Activated CD4-positive, CD25-positive, alpha-beta regulatory T cell treated with anti-CD3 and anti-CD28 coated beads, Interleukin-2, amount 50 U/mL, for 16 hours (primary cell): Measurements from ENCODE around the gene ADPRM.
"Not testable (repeated sequence)": the region's sequence is repeated elsewhere in the genome, so short reads cannot be mapped to it uniquely, and the experiment has no call there.

Experiments
- DNase-seq: peaks from one replicate; pipeline ENCODE4 v3.0.0-alpha.2; 2020; ENCODE audit warnings: low read depth, low spot score

Gene ADPRM

DNA sequence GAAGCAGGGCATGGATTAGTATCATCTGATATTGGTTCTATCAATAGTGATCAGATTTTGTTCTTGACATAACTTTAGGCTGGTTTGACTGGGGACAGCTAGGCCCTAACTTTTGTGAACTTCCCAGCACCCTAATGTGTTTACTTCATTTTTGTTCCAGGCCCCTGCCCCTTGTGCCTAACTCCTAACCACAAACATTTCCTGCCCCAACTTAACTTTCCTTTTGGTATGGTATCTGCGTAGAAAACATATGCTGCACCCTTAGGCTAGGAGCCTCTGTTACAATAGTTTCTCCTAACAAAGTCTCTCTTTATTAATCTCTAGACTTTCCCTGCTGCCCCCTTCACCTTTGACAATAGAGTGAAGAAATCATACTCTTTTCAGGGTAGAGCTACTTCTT is 2.5 kb downstream of the ADPRM start:
- no peak for DNase-seq

DNA sequence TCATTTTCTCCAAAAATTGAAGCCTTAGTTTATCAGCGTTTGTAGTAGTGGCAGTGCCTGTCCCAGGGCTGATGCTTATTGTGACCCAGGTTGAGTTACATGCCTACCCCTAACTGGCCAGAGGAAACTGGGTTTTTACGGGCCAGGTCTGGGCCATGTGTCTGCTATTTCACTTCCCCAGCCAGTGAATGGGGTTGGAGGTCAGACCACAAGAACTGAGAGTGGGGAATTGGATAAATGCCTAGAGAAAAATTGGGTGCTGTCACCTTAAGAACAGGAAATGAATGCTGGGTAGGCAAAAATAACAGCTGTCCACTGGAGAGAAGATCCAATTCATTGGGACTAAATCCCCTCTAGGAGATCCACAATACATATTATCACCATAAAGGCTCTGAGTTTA is 5.2 kb downstream of the ADPRM start:
- DNase-seq, result no peak

- DNase-seq, result no peak
These were observed 8.3 kb downstream of the ADPRM start for GRCh38 chr17:10705727-10706126.

- DNase-seq, result no peak
These were observed 15.9 kb downstream of the ADPRM start for GRCh38 chr17:10713318-10713717.

DNA sequence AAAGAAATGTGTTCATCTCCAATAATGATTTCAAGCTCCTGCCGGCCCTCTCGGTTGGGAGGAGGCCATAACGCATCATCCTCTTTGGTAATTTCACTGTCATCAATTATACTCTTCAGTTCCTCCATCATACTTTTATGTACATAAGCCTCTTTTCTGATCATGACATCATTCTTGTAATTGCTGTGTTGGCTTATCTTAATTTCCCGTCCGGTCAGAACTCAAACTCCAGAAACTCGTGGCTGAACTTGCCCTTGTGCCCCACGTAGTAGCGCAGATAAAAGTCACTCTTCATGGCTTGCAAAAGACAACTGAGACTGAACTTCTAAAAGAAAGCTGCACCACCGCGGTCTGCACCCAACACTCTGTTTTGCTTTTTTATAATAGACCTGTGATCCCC is 18.8 kb downstream of the ADPRM start:
- no peak for DNase-seq

DNA sequence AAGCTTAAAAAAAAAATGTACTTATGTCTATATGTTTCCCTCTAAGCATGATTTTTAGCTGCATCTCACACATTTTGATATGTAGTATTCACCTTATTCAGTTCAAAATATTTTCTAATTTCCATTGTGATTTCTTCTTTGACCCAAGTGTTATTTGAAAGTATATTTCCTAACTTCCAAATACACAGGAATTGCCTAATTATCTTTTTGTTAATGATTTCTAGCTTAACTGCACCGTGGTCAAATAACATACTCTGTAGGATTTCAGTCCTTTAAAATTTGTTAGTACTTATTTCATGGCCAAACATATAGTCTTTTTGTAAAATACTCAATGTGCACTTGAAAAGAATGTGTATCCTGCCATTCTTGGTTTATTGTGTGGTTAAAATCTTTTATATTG is 21.2 kb downstream of the ADPRM start:
- no peak for DNase-seq

GRCh38 chr17:10724546-10725195 is 27.3 kb downstream of the ADPRM start:
- DNase-seq, result no peak

DNA sequence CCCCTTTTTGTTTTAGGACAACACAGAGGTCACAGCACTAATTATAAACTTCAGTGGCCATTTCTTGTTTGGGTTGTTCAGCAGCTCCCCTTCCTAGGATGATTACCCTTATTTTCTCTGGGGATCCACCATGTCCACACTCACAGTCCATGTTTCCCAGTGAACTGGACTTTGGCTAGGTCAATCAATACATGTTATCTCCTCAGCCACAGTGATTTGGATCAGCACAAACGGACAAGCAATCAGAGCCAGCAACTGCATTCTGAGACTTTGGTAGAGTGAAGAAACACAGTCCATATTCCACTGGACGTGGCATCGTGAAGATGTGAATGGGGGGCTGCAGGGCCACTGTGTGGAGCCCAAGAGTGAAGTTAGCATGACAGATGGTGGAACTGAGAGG is 27.9 kb downstream of the ADPRM start:
- no peak for DNase-seq

DNA sequence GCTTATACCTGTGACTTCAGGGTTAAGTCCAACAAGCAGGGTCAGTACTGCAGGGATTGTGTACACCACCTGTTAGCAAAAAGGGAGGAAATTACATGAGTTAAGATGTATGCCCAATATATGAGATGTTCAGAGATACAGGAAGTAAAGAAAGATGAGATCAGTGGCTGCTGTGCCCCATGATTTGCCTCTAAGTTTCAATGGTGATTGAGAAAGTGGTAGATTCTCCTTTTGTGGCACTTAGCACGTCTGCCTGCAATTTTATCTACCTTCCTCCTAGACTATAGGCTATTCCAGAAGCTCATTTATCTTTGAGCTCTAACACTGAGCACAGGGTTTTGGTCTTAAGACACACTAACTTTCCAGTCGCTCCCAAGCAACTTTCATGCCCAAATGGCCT is 28.8 kb downstream of the ADPRM start:
- no peak for DNase-seq

DNA sequence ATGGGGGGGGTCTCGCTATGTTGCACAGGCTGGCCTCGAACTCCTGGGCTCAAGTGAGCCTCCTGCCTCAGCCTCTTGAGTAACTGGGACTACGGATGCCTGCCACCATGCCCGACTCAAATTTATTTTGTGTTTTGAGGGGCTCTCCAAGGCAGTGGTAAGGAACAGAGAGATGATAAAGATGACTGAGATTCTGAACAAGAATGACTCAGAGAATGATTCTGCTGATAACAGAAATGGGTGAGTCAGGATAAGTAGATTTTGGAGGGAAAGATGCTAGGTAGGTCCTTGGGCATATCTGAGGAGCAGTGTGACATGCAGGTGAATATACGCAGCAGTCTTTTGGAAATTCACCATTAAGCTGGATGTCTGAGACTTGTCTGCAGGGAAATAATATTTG is 29.8 kb downstream of the ADPRM start:
- no peak for DNase-seq

DNA sequence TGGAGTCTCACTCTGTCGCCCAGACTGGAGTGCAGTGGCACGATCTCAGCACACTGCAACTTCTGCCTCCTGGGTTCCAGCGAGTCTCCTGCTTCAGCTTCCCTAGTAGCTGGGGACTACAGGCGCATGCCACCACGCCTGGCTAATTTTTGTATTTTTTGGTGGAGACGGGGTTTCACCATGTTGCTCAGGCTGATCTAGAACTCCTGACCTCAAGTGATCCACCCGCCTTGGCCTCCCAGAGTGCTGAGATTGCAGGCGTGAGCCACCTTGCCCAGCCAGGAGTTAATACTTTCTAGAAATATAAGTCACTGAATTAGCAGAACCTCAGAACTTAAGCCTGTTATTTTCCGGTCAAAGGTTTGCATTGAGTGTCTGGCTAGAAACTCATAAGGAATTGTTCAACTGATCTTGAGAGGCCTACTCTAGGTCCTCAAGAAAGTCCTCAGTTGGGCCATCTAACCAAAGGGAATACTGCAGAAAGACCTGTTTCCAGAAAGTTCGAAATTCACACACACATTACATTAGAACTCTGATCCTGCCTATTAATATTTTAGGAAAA is 31.0 kb downstream of the ADPRM start:
- DNase-seq, result no peak

GRCh38 chr17:10729334-10730193 is 32.2 kb downstream of the ADPRM start, which contains the start of gene TMEM220:
TMEM220 (minus strand) TSS chr17:10730023; CDS start chr17:10729851, 172 bp downstream.
- DNase-seq, result no peak

- not testable (repeated sequence) for DNase-seq
These were observed 32.9 kb downstream of the ADPRM start for GRCh38 chr17:10730247-10730646.

DNA sequence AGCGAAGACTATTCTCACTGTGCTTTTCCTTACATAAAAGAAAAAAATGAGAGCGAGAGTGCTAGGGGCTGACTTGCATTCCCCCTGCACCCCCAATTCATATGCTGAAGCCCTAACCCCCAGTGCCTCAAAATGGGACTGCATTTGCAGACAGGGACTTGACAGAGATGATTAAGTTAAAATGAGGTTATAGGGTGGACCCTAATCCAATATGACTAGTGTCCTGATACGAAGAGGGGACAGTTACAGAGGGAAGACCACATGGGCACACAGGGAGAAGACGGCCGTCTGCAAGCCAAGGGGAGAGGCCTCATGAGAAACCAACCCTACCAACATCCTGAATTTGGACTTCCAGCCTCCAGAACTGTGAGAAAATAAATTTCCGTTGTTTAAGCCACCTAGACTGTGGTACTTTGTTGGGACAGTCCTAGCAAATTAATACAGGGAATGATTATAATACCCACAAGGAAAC is 34.0 kb downstream of the ADPRM start:
- DNase-seq, result no peak

GRCh38 chr17:10732121-10732520 is 34.7 kb downstream of the ADPRM start:
- DNase-seq, result not testable (repeated sequence)

DNA sequence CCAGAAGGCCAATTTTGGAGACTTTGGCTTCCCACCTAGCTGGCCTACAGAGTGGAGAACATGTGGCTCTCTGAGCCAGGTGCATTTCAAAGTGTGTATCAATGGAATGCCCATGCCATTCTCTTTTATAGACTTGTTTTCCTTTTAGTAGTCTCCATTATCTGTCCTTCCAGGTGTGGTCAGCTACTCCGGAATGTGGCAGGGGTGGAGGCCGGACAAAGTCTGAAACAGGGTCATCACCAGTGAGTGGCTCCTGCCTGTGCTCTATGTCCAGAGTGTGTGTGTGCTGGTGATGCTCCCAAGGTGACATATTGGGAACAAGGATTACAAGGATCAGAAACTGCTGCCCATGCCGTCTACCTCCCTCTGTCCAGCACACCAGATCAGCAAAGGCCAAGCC is 36.3 kb downstream of the ADPRM start:
- no peak for DNase-seq

GRCh38 chr17:10735251-10735650 is 37.9 kb downstream of the ADPRM start:
- DNase-seq, result no peak

GRCh38 chr17:10735821-10736220 is 38.4 kb downstream of the ADPRM start:
- no peak for DNase-seq

GRCh38 chr17:10737168-10737622 is 39.8 kb downstream of the ADPRM start:
- DNase-seq, result no peak

DNA sequence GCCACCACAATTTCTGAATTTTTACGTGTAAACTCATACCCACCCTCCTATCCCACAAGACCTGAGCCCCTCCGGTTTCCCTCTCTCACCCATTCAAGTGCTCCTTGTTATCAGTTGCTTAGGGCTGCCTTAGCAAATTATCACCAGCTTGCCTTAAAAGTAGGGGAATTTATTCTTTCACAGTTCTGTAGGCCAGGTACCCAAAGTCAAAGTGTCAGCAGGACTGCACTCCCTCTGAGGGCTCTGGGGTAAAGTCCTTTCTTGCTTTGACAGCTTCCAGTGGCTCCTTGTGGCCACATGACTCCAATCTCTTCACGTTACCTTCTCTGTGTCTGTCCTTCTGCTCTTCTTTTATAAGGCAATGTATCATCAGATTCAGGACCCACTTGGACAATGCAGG is 40.3 kb downstream of the ADPRM start:
- DNase-seq, result no peak

DNA sequence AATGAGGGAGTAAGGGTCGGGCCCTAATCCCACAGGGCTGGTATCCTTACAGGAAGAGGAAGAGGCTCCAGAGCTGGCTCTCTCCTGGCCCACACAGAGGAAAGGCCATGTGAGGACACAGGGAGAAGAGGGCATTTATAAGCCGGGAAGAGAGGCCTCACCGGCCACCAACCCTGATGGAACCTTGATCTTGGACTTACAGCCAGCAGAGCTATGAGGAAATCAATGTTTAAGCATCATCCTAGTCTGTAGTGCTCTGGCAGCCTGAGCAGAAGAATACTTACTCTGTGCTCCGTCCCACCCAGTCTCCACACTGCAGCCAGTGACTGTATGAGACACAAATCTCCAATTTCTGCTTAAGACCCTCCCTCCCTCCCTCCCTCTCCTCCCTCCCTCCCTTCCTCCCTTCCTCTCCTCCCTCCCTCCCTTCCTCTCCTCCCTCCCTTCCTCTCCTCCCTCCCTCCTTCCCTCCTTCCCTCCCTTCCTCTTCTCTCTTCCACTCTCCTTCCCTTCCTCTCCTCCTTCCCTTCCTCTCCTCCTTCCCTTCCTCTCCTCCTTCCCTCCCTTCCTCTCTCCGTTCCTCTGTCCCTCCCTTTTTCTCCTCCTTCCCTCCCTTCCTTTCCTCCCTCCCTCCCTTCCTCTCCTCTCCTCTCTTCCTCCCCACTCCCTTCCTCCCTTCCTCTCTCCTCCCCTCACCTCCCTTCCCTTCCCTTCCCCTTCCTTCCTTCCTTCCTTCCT is 41.3 kb downstream of the ADPRM start:
- no peak for DNase-seq

- no peak for DNase-seq
These were observed 42.0 kb downstream of the ADPRM start for GRCh38 chr17:10739386-10739785.
